BE2C (cell line): ENCODE measurements around the gene TPX2.

ENCODE experiments used
- DNase-seq: peaks from one replicate; pipeline ENCODE4 v3.0.0-alpha.2; 2020
- H3K27me3 ChIP-seq: fragments of 250-450 bp; sonication (Bioruptor Pico); 2 replicates; pipeline ENCODE4 v1.5.1; 2020; ENCODE audit warnings: mild to moderate bottlenecking
- H3K36me3 ChIP-seq: fragments of 250-450 bp; sonication (Bioruptor Pico); 2 replicates; pipeline ENCODE4 v1.5.1; 2020; ENCODE audit warnings: mild to moderate bottlenecking
- H3K4me1 ChIP-seq: fragments of 250-450 bp; sonication (Bioruptor Pico); 2 replicates; pipeline ENCODE4 v1.5.1; 2020
- H3K4me3 ChIP-seq: 2 replicates; pipeline ENCODE4 v1.5.1; 2011; ENCODE audit warnings: low read depth, low read length
- H3K9me3 ChIP-seq: fragments of 250-450 bp; sonication (Bioruptor Pico); 2 replicates; pipeline ENCODE4 v1.5.1; 2020
- TF ChIP-seq, protein P1 (sequence below): IDR thresholded peaks from 2 replicates; pipeline ENCODE4 v1.5.1; 2012; ENCODE audit warnings: mild to moderate bottlenecking, low read depth, low read length

Gene TPX2

DNA sequence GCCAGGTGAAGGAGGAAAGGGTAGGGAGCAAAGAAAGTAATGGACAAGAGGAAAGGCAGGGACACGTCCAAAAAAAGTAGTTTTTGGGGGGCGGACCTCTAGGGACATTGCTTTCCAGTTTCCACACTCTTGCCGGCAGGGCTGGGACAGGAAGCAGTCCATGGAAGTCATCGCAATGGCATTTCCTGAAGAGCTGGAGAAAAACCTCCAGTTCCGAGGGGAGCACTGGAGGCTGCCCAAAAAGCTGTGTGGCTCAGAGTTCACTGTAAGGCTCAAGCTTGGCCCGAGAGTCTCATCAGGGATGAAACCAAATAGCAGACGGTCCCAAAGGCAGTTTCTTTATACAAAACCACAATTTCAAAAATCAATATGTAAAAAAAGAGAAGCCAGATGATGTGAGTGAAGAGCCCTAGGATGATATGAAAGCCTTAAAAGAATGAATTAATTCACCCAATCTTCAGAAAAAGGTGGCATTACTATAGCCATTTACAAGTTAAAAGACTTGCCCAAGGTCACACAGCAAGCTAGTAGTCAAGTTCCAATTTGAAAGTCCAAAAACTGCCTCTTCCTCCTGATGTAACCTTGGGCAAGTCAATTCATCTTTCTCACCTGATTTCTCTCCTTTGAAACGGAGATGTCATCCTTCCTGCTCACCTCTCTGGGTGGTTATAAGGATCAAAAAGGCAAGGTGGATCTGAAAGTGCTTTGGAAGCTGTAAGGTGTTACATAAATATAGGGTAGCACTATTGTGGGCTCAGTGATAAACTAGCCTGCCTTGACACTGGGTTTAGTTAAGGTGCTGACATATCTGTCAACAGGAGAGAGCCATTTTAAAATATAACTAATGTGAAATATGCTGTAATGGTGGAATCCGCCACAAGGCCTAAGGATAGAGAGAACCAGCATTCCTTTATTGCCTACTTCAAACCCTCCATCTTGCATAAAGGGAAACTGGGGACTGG lies 25.5 kb upstream of the TPX2 start:
- DNase-seq = no peak
- Histone ChIP-seq H3K9me3 (no peaks in the 10 kb centered on the region), H3K4me1 (no peaks in the 10 kb centered on the region), H3K36me3 (peaks cover 28% of the 10 kb centered on the region), H3K27me3 (no peaks in the 10 kb centered on the region), H3K4me3 (no peak overlapping the region)
- TF ChIP-seq, protein P1, sequence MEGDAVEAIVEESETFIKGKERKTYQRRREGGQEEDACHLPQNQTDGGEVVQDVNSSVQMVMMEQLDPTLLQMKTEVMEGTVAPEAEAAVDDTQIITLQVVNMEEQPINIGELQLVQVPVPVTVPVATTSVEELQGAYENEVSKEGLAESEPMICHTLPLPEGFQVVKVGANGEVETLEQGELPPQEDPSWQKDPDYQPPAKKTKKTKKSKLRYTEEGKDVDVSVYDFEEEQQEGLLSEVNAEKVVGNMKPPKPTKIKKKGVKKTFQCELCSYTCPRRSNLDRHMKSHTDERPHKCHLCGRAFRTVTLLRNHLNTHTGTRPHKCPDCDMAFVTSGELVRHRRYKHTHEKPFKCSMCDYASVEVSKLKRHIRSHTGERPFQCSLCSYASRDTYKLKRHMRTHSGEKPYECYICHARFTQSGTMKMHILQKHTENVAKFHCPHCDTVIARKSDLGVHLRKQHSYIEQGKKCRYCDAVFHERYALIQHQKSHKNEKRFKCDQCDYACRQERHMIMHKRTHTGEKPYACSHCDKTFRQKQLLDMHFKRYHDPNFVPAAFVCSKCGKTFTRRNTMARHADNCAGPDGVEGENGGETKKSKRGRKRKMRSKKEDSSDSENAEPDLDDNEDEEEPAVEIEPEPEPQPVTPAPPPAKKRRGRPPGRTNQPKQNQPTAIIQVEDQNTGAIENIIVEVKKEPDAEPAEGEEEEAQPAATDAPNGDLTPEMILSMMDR = no peak

DNA sequence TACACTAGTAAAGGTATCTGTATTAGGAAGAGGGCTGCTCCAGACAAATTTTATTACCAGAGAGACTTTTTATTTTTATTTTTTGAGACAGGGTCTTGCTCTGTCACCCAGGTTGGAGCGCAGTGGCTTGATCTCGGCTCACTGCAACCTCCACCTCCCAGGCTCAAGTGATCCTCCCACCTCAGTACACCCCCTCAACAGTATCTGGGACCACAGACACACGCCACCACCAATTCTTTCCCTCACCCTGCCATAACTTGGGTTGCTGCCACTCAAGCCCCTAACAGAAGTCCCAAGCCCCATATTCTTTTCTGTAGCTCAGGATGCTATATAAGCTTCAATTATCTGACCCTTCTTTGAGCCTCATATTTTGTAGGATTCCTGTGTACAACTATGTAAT lies 23.3 kb upstream of the TPX2 start:
- H3K36me3 ChIP-seq = peaks cover 20% of the 10 kb centered on the region
- TF ChIP-seq, protein P1 = no peak
- no peaks in the 10 kb centered on the region for H3K9me3 ChIP-seq
- H3K4me3 ChIP-seq = no peak overlapping the region
- no peaks in the 10 kb centered on the region for H3K4me1 ChIP-seq
- DNase-seq = no peak
- no peaks in the 10 kb centered on the region for H3K27me3 ChIP-seq

DNA sequence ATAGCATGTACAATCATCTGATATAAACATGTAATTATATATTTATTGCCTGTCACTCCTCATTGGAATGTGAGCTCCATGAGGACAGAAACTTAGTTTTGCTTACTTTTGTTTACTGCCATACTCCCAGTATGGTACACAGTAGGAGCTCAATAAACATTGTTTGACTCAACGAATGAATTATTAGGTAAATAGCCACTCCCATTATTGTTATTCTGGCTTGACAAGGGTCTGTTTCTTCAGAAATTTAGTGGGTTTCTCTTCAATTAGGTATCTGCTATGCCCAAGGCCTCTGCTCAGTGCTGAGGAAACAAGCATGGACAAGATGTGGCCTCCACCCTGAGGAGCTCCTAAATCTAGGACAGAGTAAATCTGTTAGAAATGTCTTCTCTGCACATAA lies 22.7 kb upstream of the TPX2 start:
- H3K4me1 ChIP-seq = no peaks in the 10 kb centered on the region
- H3K9me3 ChIP-seq = no peaks in the 10 kb centered on the region
- no peak overlapping the region for H3K4me3 ChIP-seq
- no peaks in the 10 kb centered on the region for H3K27me3 ChIP-seq
- TF ChIP-seq, protein P1 = no peak
- DNase-seq = no peak
- peaks cover 22% of the 10 kb centered on the region for H3K36me3 ChIP-seq

GRCh38 chr20:31716818-31717477 lies 22.1 kb upstream of the TPX2 start:
- Histone ChIP-seq H3K4me1 (peaks cover 3% of the 10 kb centered on the region), H3K9me3 (no peaks in the 10 kb centered on the region), H3K4me3 (no peak overlapping the region), H3K27me3 (no peaks in the 10 kb centered on the region), H3K36me3 (peaks cover 25% of the 10 kb centered on the region)
- TF ChIP-seq, protein P1 = no peak
- no peak for DNase-seq

GRCh38 chr20:31717478-31718201 lies 21.4 kb upstream of the TPX2 start:
- Histone ChIP-seq H3K36me3 (peaks cover 25% of the 10 kb centered on the region), H3K4me3 (no peak overlapping the region)
- no peak for DNase-seq

More at GRCh38 chr20:31717478-31718201, 21.4 kb upstream of the TPX2 start:
- Histone ChIP-seq H3K9me3 (no peaks in the 10 kb centered on the region), H3K4me1 (peaks cover 4% of the 10 kb centered on the region), H3K27me3 (no peaks in the 10 kb centered on the region)
- TF ChIP-seq, protein P1 = no peak
